IgD-negative memory B cell (primary cell): ENCODE measurements around the gene RBFOX1. TPM values are rescaled to one million over a fixed set of nuclear protein-coding genes. Genes with fewer than 3 reads are reported as not detected.

Source experiments
- H3K27ac Mint-ChIP-seq, 3 donors: one replicate each; pipeline ENCODE4 v1.8.0; 2020 to 2022; ENCODE audit warnings: mild to moderate bottlenecking in 3 of 3, mixed read lengths in 3 of 3, moderate library complexity in 1 of 3
- H3K27me3 Mint-ChIP-seq: one replicate; pipeline ENCODE4 v1.8.0; 2021; ENCODE audit warnings: mixed read lengths
- H3K36me3 Mint-ChIP-seq: one replicate; pipeline ENCODE4 v1.8.0; 2020; ENCODE audit warnings: mild to moderate bottlenecking, mixed read lengths
- H3K4me1 Mint-ChIP-seq, 3 donors: one replicate each; pipeline ENCODE4 v1.8.0; 2020 to 2022; ENCODE audit warnings: mixed read lengths in 3 of 3, mild to moderate bottlenecking in 1 of 3
- H3K4me3 Mint-ChIP-seq, 4 donors: one replicate each; pipeline ENCODE4 v1.8.0; 2020 to 2022; ENCODE audit warnings: mild to moderate bottlenecking in 4 of 4, mixed read lengths in 4 of 4, moderate library complexity in 3 of 4
- H3K9me3 Mint-ChIP-seq, 3 donors: one replicate each; pipeline ENCODE4 v1.8.0; 2020 to 2021; ENCODE audit warnings: mixed read lengths in 3 of 3, mild to moderate bottlenecking in 1 of 3
- polyA plus RNA-seq: library from polyadenylated mRNA; unstranded; fragments of 300-500 nt; fragmentation: Illumina TruSeq; gene quantifications from one replicate; pipeline ENCODE4 v1.2.3, GENCODE V29; 2021

The RBFOX1 gene
- polyA plus RNA-seq: not detected

DNA sequence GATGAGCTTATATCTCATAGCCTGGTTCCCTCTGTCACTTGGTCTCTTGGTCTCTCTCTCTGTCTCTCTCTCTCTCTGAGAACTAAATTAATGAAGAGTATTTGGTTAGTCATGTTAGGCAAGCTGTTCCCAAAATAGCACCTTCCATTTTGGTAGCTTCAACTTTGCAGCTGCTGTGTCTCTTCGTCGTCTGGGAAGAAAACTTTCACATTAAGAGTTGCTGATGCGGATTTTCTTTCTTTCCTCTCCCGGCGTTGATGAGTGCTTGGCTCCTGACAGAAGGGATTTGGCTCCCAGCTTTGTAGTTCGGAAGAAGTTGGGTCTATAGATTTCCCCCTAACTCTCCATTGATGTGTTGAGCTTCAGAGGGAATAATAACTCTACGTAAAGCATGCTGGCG is at the start of gene RBFOX1:
RBFOX1 (plus strand) TSS at position 235 of the 400 bp plus-strand sequence.
- H3K36me3 Mint-ChIP-seq: no peaks in the 10 kb centered on the region
- no peaks in the 10 kb centered on the region for H3K27me3 Mint-ChIP-seq
- H3K4me3 Mint-ChIP-seq: no peak within 1 kb of the TSS
- H3K9me3 Mint-ChIP-seq: peaks cover 2 to 15% (median 7%) of the 10 kb centered on the region in 3 donors
- no peak within 1 kb of the TSS for H3K27ac Mint-ChIP-seq
- no peaks in the 10 kb centered on the region for H3K4me1 Mint-ChIP-seq

DNA sequence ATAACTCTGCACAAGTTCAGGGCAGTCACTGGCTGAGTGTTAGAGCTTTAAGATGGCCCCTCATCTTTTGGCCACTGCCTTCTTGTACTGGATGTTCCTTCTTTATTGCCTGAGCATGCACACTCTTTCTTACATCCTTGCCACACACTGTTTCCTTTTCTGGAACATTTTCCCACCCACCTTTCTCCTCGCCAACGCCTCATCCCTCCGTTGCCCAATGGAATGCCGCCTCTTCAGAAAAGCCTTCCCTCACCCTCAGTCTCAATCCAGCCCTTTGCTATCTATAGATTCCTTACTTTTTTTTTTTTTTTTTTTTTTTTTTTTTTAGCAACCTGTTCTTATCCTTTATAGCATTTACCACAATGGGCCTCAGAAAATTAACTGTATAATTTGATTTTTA is 47.9 kb upstream of the RBFOX1 start:
- H3K9me3 Mint-ChIP-seq: peaks cover 6 to 18% (median 18%) of the 10 kb centered on the region in 3 donors
- no peaks in the 10 kb centered on the region for H3K27me3 Mint-ChIP-seq
- no peak overlapping the region for H3K27ac Mint-ChIP-seq
- H3K36me3 Mint-ChIP-seq: peaks cover 2% of the 10 kb centered on the region
- no peaks in the 10 kb centered on the region for H3K4me1 Mint-ChIP-seq
- no peak overlapping the region for H3K4me3 Mint-ChIP-seq

DNA sequence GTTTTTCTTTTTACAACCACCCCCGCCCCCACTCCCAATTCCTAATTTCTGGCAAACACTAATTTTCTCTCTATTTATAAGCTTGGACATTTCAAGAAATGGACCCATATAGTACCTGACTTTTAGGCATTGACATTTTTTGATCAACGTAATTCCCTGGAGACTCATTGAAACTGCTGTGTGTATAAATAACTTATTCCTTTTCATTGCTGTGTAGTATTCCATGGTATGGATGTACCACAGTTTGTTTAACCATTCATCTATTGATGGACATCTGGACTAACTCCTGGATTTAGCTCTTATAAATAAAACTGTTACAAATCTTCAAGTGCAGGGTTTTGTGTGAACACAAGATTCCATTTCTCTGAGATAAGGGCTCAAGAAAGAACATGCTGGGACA is 47.1 kb upstream of the RBFOX1 start:
- Mint-ChIP-seq H3K27me3 (no peaks in the 10 kb centered on the region), H3K4me3 (no peak overlapping the region), H3K4me1 (peaks cover 0 to under 1% (median 0%) of the 10 kb centered on the region in 3 donors), H3K9me3 (peaks cover 6 to 18% (median 17%) of the 10 kb centered on the region in 3 donors), H3K36me3 (peaks cover 2% of the 10 kb centered on the region), H3K27ac (no peak overlapping the region)

- H3K36me3 Mint-ChIP-seq: no peaks in the 10 kb centered on the region
These were observed 43.3 kb upstream of the RBFOX1 start for GRCh38 chr16:7289299-7289698.

GRCh38 chr16:7290682-7291081 is 42.0 kb upstream of the RBFOX1 start:
- Mint-ChIP-seq H3K4me1 (peaks cover 0 to 1% (median 0%) of the 10 kb centered on the region in 3 donors), H3K27ac (no peak overlapping the region), H3K27me3 (no peaks in the 10 kb centered on the region), H3K36me3 (no peaks in the 10 kb centered on the region), H3K9me3 (peaks cover 0 to 12% (median 9%) of the 10 kb centered on the region in 3 donors), H3K4me3 (no peak overlapping the region)

More at GRCh38 chr16:7289299-7289698, 43.3 kb upstream of the RBFOX1 start:
- Mint-ChIP-seq H3K27ac (no peak overlapping the region), H3K27me3 (no peaks in the 10 kb centered on the region), H3K9me3 (peaks cover 0 to 16% (median 16%) of the 10 kb centered on the region in 3 donors), H3K4me1 (peaks cover 0 to 1% (median 0%) of the 10 kb centered on the region in 3 donors), H3K4me3 (no peak overlapping the region)

GRCh38 chr16:7294020-7294419 is 38.6 kb upstream of the RBFOX1 start:
- H3K9me3 Mint-ChIP-seq: peaks cover 1 to 15% (median 11%) of the 10 kb centered on the region in 3 donors
- H3K27ac Mint-ChIP-seq: no peak overlapping the region
- no peaks in the 10 kb centered on the region for H3K27me3 Mint-ChIP-seq
- no peaks in the 10 kb centered on the region for H3K36me3 Mint-ChIP-seq
- H3K4me3 Mint-ChIP-seq: no peak overlapping the region
- peaks cover 0 to 1% (median 0%) of the 10 kb centered on the region in 3 donors for H3K4me1 Mint-ChIP-seq

GRCh38 chr16:7303052-7303610 is 29.5 kb upstream of the RBFOX1 start:
- Mint-ChIP-seq H3K27ac (no peak overlapping the region), H3K36me3 (peaks cover 2% of the 10 kb centered on the region), H3K4me1 (peaks cover 0 to 2% (median 1%) of the 10 kb centered on the region in 3 donors), H3K4me3 (no peak overlapping the region), H3K27me3 (no peaks in the 10 kb centered on the region), H3K9me3 (peaks cover 3 to 12% (median 6%) of the 10 kb centered on the region in 3 donors)

GRCh38 chr16:7303660-7304200 is 28.9 kb upstream of the RBFOX1 start:
- Mint-ChIP-seq H3K4me1 (peaks cover 0 to 2% (median 1%) of the 10 kb centered on the region in 3 donors), H3K4me3 (no peak overlapping the region), H3K36me3 (peaks cover 2% of the 10 kb centered on the region), H3K27me3 (no peaks in the 10 kb centered on the region), H3K27ac (no peak overlapping the region), H3K9me3 (peaks cover 3 to 16% (median 6%) of the 10 kb centered on the region in 3 donors)

GRCh38 chr16:7304279-7304678 is 28.4 kb upstream of the RBFOX1 start:
- peaks cover 3 to 17% (median 6%) of the 10 kb centered on the region in 3 donors for H3K9me3 Mint-ChIP-seq

GRCh38 chr16:7304958-7305357 is 27.7 kb upstream of the RBFOX1 start:
- H3K27me3 Mint-ChIP-seq: no peaks in the 10 kb centered on the region
- peaks cover 0 to 2% (median 1%) of the 10 kb centered on the region in 3 donors for H3K4me1 Mint-ChIP-seq
- H3K9me3 Mint-ChIP-seq: peaks cover 3 to 17% (median 6%) of the 10 kb centered on the region in 3 donors
- no peak overlapping the region for H3K4me3 Mint-ChIP-seq
- H3K36me3 Mint-ChIP-seq: peaks cover 2% of the 10 kb centered on the region
- no peak overlapping the region for H3K27ac Mint-ChIP-seq

More at GRCh38 chr16:7304279-7304678, 28.4 kb upstream of the RBFOX1 start:
- Mint-ChIP-seq H3K36me3 (peaks cover 2% of the 10 kb centered on the region), H3K4me1 (peaks cover 0 to 2% (median 1%) of the 10 kb centered on the region in 3 donors), H3K4me3 (no peak overlapping the region), H3K27me3 (no peaks in the 10 kb centered on the region), H3K27ac (no peak overlapping the region)

- H3K27ac Mint-ChIP-seq: no peak overlapping the region
- H3K36me3 Mint-ChIP-seq: no peaks in the 10 kb centered on the region
These were observed 19.5 kb upstream of the RBFOX1 start for GRCh38 chr16:7313170-7313569.

GRCh38 chr16:7314163-7314562 is 18.5 kb upstream of the RBFOX1 start:
- no peaks in the 10 kb centered on the region for H3K36me3 Mint-ChIP-seq
- peaks cover 2 to 4% (median 4%) of the 10 kb centered on the region in 3 donors for H3K9me3 Mint-ChIP-seq
- H3K27me3 Mint-ChIP-seq: no peaks in the 10 kb centered on the region
- no peak overlapping the region for H3K4me3 Mint-ChIP-seq
- no peak overlapping the region for H3K27ac Mint-ChIP-seq
- H3K4me1 Mint-ChIP-seq: no peaks in the 10 kb centered on the region

More at GRCh38 chr16:7313170-7313569, 19.5 kb upstream of the RBFOX1 start:
- Mint-ChIP-seq H3K9me3 (peaks cover 2 to 9% (median 7%) of the 10 kb centered on the region in 3 donors), H3K27me3 (no peaks in the 10 kb centered on the region), H3K4me3 (no peak overlapping the region), H3K4me1 (no peaks in the 10 kb centered on the region)

- Mint-ChIP-seq H3K4me1 (no peaks in the 10 kb centered on the region), H3K36me3 (no peaks in the 10 kb centered on the region), H3K4me3 (no peak overlapping the region), H3K27ac (no peak overlapping the region), H3K27me3 (no peaks in the 10 kb centered on the region), H3K9me3 (peaks cover 5 to 8% (median 7%) of the 10 kb centered on the region in 3 donors)
These were observed 16.8 kb upstream of the RBFOX1 start for GRCh38 chr16:7315813-7316212.

DNA sequence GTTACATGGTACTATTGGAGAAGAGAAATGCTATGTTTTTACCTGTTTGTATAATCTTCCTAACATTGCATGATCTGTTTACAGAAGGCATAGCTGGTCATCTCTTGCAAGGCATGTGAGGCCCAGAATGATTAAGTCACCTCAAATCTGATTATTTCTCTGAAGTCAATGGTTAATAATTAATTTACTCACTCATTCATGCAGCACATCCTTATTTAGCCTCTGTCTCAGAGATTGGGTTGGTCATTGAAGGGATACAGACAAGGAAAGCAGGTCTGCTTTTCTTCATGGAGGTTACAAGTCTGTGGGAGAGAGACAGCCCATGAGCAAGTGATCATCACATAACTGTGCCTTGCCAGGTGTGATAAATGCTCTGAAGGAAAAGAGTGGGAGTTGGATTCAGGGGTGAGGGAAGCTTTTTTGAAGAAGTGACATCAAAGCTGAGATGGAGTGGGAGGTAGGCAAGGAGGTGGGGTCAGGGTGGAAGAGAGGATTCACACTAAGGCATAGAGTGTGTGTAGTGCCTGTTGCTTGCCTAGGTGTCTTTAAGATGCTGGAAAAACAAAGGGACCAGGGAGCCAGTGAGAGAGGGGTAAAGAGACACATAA is 16.3 kb upstream of the RBFOX1 start:
- Mint-ChIP-seq H3K27me3 (no peaks in the 10 kb centered on the region), H3K36me3 (no peaks in the 10 kb centered on the region), H3K4me3 (no peak overlapping the region), H3K4me1 (no peaks in the 10 kb centered on the region), H3K9me3 (peaks cover 4 to 8% (median 7%) of the 10 kb centered on the region in 3 donors), H3K27ac (no peak overlapping the region)

DNA sequence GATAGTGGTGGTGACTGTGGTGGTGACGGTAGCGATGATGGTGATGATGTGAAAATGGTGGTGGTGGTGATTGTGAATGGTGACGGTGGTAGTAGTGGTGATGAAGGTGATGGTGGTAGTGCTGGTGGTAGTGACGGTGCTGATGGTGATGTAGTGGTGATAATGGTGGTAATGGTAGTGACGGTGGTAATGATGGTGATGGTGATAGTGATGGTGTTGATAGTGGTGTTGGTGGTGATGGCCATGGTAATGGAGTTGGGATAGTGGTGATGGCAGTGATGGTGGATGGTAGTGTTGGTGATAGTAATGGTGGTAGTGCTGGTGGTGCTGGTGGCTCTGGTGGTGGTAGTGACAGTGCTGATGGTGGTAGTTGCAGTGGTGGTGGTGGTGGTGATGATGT is 14.7 kb upstream of the RBFOX1 start:
- Mint-ChIP-seq H3K9me3 (peaks cover 7 to 8% (median 7%) of the 10 kb centered on the region in 3 donors), H3K36me3 (no peaks in the 10 kb centered on the region), H3K4me3 (no peak overlapping the region), H3K4me1 (no peaks in the 10 kb centered on the region), H3K27ac (no peak overlapping the region), H3K27me3 (no peaks in the 10 kb centered on the region)
